IMR-90 (cell line): ENCODE measurements around the gene PQBP1. TPM values are rescaled to one million over a fixed set of nuclear protein-coding genes. Genes with fewer than 3 reads are reported as not detected.
"Not testable (repeated sequence)": the region's sequence is repeated elsewhere in the genome, so short reads cannot be mapped to it uniquely, and the experiment has no call there.

Experiments
- ATAC-seq: fragments of 200-7000 bp; cut with Tn5 transposase; 2 replicates; pipeline ENCODE4 v1.9.1; 2020; ENCODE audit warnings: low read depth, mild to moderate bottlenecking, moderate library complexity
- BruUV-seq: library from RNA; stranded (reverse); fragments of 400-500 nt; replicated peaks from 2 replicates; lab custom pipeline; 2021; lab: Mats Ljungman, UMichigan
- CTCF ChIA-PET: fragments of 300-600 bp; formaldehyde crosslinking; extraction: SDS; loops from one replicate; lab custom pipeline; 2021; ENCODE audit warnings: antibody characterized with exemption; lab: Yijun Ruan, JAX
- POLR2A ChIA-PET: fragments of 300-600 bp; sonication (Branson Sonifier 250); formaldehyde crosslinking; loops from one replicate; lab custom pipeline; 2022; ENCODE audit warnings: antibody characterized with exemption; ENCODE audit not compliant: unreplicated experiment; lab: Charles Lee
- DNase-seq: peaks from one replicate; pipeline ENCODE4 v3.0.0; 2013
- H2AFZ ChIP-seq: replicated peaks from 2 replicates; pipeline ENCODE3; 2013; ENCODE audit warnings: low read length, mild to moderate bottlenecking; ENCODE audit not compliant: poor library complexity
- H2AK5ac ChIP-seq: 2 replicates; pipeline ENCODE4 v1.6.1; 2013; ENCODE audit warnings: low read depth, low read length, inconsistent platforms
- H2AK9ac ChIP-seq: replicated peaks from 2 replicates; pipeline ENCODE3; 2013; ENCODE audit warnings: mild to moderate bottlenecking, low read depth, low read length, moderate library complexity; ENCODE audit not compliant: poor library complexity
- H2BK120ac ChIP-seq: 2 replicates; pipeline ENCODE4 v1.6.1; 2013; ENCODE audit warnings: low read depth, low read length, inconsistent platforms
- H2BK15ac ChIP-seq: 3 replicates; pipeline ENCODE4 v1.6.1; 2013; ENCODE audit warnings: low read depth, low read length, inconsistent platforms
- H2BK20ac ChIP-seq: 2 replicates; pipeline ENCODE4 v1.6.1; 2013; ENCODE audit warnings: low read depth, mild to moderate bottlenecking, inconsistent platforms, low read length, moderate library complexity
- H2BK5ac ChIP-seq: 2 replicates; pipeline ENCODE4 v1.6.1; 2013; ENCODE audit warnings: mild to moderate bottlenecking, low read depth, low read length, inconsistent platforms; ENCODE audit not compliant: poor library complexity, severe bottlenecking
- H3K14ac ChIP-seq: replicated peaks from 2 replicates; pipeline ENCODE4 v1.6.1; 2013; ENCODE audit warnings: low read depth, low read length, inconsistent platforms
- H3K18ac ChIP-seq: 2 replicates; pipeline ENCODE4 v1.6.1; 2013; ENCODE audit warnings: low read depth, low read length, control low read depth
- H3K23ac ChIP-seq: 2 replicates; pipeline ENCODE4 v1.6.1; 2013; ENCODE audit warnings: low read depth, low read length, inconsistent platforms
- H3K27ac ChIP-seq: 2 replicates; pipeline ENCODE4 v1.5.1; 2013; ENCODE audit warnings: mild to moderate bottlenecking, control low read depth, low read length; ENCODE audit not compliant: insufficient read depth
- H3K27me3 ChIP-seq: 2 replicates; pipeline ENCODE4 v1.6.1; 2013; ENCODE audit warnings: low read length; ENCODE audit not compliant: control insufficient read depth, insufficient read depth
- H3K36me3 ChIP-seq: 2 replicates; pipeline ENCODE4 v1.6.1; 2013; ENCODE audit warnings: low read length, mixed read lengths; ENCODE audit not compliant: control insufficient read depth, insufficient read depth
- H3K4ac ChIP-seq: 2 replicates; pipeline ENCODE4 v1.6.1; 2013; ENCODE audit warnings: low read depth, low read length, inconsistent platforms
- H3K4me1 ChIP-seq: 2 replicates; pipeline ENCODE4 v1.6.1; 2013; ENCODE audit warnings: low read length, mixed read lengths; ENCODE audit not compliant: control insufficient read depth, insufficient read depth
- H3K4me2 ChIP-seq: 2 replicates; pipeline ENCODE4 v1.6.1; 2013; ENCODE audit warnings: low read depth, mild to moderate bottlenecking, control low read depth, low read length, moderate library complexity
- H3K4me3 ChIP-seq: 2 replicates; pipeline ENCODE4 v1.5.1; 2013; ENCODE audit warnings: low read depth, mild to moderate bottlenecking, control low read depth, low read length, moderate library complexity; ENCODE audit not compliant: insufficient read depth
- H3K56ac ChIP-seq: 2 replicates; pipeline ENCODE4 v1.6.1; 2013; ENCODE audit warnings: low read length, inconsistent platforms; ENCODE audit not compliant: insufficient read depth; ENCODE audit errors: extremely low read depth
- H3K79me1 ChIP-seq, 2 experiments: 2 replicates each; pipeline ENCODE4 v1.6.1; 2013; ENCODE audit warnings: low read length in 2 of 2, inconsistent platforms in 1 of 2, low read depth in 1 of 2
- H3K9ac ChIP-seq: 2 replicates; pipeline ENCODE4 v1.6.1; 2013; ENCODE audit warnings: low read depth, low read length, control low read depth
- H3K9me1 ChIP-seq: 2 replicates; pipeline ENCODE4 v1.6.1; 2013; ENCODE audit warnings: low read length, inconsistent platforms; ENCODE audit not compliant: insufficient read depth
- H3K9me3 ChIP-seq: 2 replicates; pipeline ENCODE4 v1.6.1; 2013; ENCODE audit warnings: low read length; ENCODE audit not compliant: control insufficient read depth, insufficient read depth
- H4K20me1 ChIP-seq: 2 replicates; pipeline ENCODE4 v1.6.1; 2013; ENCODE audit warnings: low read length, inconsistent platforms; ENCODE audit not compliant: insufficient read depth
- H4K5ac ChIP-seq: 2 replicates; pipeline ENCODE4 v1.6.1; 2013; ENCODE audit warnings: mild to moderate bottlenecking, low read depth, low read length, control low read depth
- H4K8ac ChIP-seq, 2 experiments: 2 replicates each; pipeline ENCODE4 v1.6.1; 2013; ENCODE audit warnings: low read depth in 2 of 2, low read length in 2 of 2, control low read depth in 1 of 2, inconsistent platforms in 1 of 2
- H4K91ac ChIP-seq: 2 replicates; pipeline ENCODE4 v1.6.1; 2013; ENCODE audit warnings: low read depth, low read length, inconsistent platforms; ENCODE audit not compliant: insufficient read depth
- WGBS, 2 experiments: methylation state at CpG; one replicate each; pipeline versions ENCODE4 v1.1.5 to v1.1.7; 2013; ENCODE audit warnings: missing lambda C conversion rate in 2 of 2; ENCODE audit not compliant: insufficient read length in 1 of 2; ENCODE audit errors: extremely low coverage in 2 of 2; 5-methylcytosine and 5-hydroxymethylcytosine counted together
- dilution Hi-C: fragments of 300-500 bp; cut with HindIII; formaldehyde crosslinking; loops from one replicate; pipeline ENCODE4 v1.14.3; 2018; ENCODE audit warnings: low sequenced_read_pairs; ENCODE audit not compliant: unreplicated experiment
- in situ Hi-C: fragments of 300-500 bp; cut with MboI; formaldehyde crosslinking; loops from 3 replicates; pipeline ENCODE4 v1.14.3; 2019; ENCODE audit warnings: low sequenced_read_pairs, inconsistent platforms, mixed read lengths
- intact Hi-C: fragments of 100-400 bp; cut with micrococcal nuclease; formaldehyde crosslinking; loops from 2 replicates; pipeline ENCODE4 v1.10.0; 2022
- polyA plus RNA-seq, 3 experiments: library from polyadenylated mRNA; depleted of rRNA; stranded (reverse); fragments of >200 nt; gene quantifications; 2 replicates each; pipeline ENCODE4 v1.2.3, GENCODE V29; 2012; ENCODE audit warnings: low replicate concordance in 1 of 3
- total RNA-seq: library from RNA; depleted of rRNA; stranded (reverse); fragments of >200 nt; gene quantifications from 2 replicates; pipeline ENCODE4 v1.2.3, GENCODE V29; 2012

The PQBP1 gene
- total and polyA plus RNA-seq, 2 of the 4 experiments (the other 2 are of a cell fraction): 96.4 to 120 TPM

- H2BK20ac ChIP-seq, H3K4me1 ChIP-seq, DNase-seq, H3K23ac ChIP-seq, H2BK5ac ChIP-seq, H3K56ac ChIP-seq, BruUV-seq, H3K9ac ChIP-seq, intact Hi-C loops, H2BK15ac ChIP-seq, H3K27ac ChIP-seq, ATAC-seq, H3K9me3 ChIP-seq, H3K79me1 ChIP-seq, H4K8ac ChIP-seq, H3K14ac ChIP-seq, dilution Hi-C loops, H2AK5ac ChIP-seq, H3K4me2 ChIP-seq, CTCF ChIA-PET, H2AK9ac ChIP-seq, H4K91ac ChIP-seq, H3K18ac ChIP-seq, H3K4ac ChIP-seq, POLR2A ChIA-PET, H3K36me3 ChIP-seq, H4K20me1 ChIP-seq, H4K5ac ChIP-seq, H3K9me1 ChIP-seq, H2BK120ac ChIP-seq, H3K4me3 ChIP-seq, H2AFZ ChIP-seq, in situ Hi-C loops, H3K27me3 ChIP-seq: not testable (repeated sequence)
These were observed 44.2 kb upstream of the PQBP1 start for GRCh38 chrX:48853494-48853893.

DNA sequence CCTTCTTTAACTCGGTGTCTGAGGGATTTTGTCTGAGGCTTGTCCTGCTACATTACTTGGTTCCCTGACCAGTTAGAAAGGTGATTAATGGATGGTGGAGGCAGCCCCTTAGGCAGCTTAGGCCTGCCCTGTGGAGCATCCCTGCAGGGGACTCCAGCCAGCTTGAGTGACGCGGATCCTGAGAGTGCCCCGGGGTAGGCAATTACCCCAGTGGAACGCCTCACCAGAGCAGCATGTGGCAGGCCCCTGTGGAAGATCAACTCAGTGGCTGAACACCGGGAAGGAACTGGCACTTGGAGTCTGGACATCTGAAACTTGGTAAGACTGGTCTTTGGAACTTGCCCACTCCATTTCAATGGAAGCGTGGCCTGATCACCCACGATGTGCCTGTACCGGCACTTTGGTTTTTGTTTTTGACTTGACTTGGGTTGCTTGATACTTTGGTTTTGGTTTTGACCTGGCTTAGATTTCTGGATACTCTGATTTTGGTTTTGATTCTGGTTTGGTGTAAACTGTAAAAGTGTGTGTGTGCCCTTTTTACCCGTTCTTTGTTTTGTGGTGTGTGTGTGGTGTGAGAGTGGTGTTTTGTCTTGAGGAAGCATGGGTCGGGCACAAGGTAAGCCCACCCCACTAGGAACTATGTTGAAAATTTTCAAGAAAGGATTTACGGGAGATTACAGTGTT is 43.5 kb upstream of the PQBP1 start:
- H2BK15ac ChIP-seq, H2BK20ac ChIP-seq, BruUV-seq, H3K14ac ChIP-seq, ATAC-seq, CTCF ChIA-PET, dilution Hi-C loops, in situ Hi-C loops, H3K4ac ChIP-seq, POLR2A ChIA-PET, H3K9me3 ChIP-seq, H3K4me3 ChIP-seq, H3K4me2 ChIP-seq, DNase-seq, H3K27me3 ChIP-seq, H4K91ac ChIP-seq, H2BK120ac ChIP-seq, intact Hi-C loops, H3K9me1 ChIP-seq, H4K5ac ChIP-seq, H4K20me1 ChIP-seq, H3K36me3 ChIP-seq, H3K27ac ChIP-seq, H2BK5ac ChIP-seq, H2AK5ac ChIP-seq, H3K4me1 ChIP-seq, H2AK9ac ChIP-seq, H4K8ac ChIP-seq, H3K56ac ChIP-seq, H3K9ac ChIP-seq, H3K18ac ChIP-seq, H3K23ac ChIP-seq, H3K79me1 ChIP-seq, H2AFZ ChIP-seq: not testable (repeated sequence)
- WGBS, 2 experiments: 68% methylated on average over 2 of the region's 12 CpGs; no CpG with 5 or more reads in 1 of the 2 experiments
